ENCODE measurements around the gene WNT16.

The WNT16 gene

DNA sequence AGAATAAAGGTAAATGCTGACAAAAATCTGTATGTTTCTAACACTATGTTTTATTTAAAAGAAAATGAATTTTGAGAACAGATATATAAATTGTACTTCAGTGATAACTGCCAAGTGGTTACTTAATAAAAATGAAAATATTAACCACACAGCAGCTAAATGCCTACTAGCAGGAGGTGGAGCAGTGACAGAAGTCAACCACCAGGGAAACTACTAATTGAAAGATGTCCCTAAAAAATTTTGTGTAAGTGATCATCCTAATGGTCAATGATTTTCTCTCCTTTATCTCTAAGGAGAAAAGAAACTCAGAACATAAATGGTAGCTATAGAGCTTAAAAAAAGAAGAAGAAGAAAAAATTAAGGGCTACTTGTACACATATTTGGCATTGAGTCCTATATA is 22.9 kb downstream of the WNT16 start:
- no peak for DNase-seq

DNA sequence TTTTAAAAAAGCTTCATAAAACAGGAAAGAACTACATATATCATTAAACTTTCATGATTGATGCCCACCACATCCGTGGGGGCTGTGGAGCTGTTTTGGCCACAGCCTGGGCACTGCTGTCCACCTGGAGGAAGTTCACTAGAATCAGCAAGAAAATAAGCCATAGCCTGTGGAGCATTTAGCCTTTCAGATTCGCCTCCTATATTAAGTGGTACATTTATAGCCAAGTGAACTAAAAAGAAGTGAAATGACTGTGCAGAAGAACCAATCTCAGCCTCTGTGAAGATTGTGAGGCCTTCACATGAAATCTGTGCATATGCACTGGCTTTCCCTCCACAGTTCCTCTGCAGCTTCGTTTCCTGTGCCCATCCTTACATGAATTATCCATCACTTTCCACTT is 23.5 kb downstream of the WNT16 start:
- DNase-seq, result no peak

DNA sequence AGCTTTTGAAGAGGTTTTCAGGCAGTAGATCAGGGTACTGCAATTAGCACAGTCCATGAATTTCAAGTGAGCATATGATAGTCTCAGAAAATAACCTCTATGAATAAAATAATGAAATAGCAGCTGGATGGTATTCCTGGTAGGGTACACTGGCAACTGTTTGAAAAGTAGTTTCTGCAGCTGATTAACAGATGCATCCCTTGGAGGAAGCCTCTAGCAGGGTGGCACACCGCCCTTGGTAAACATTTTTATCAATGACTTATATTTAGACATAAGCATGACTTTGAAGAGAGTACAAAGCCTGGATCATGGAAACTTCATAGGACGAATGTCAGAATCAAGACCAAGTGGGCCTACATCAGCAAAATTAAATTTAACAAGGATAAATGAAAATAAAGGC is 26.8 kb downstream of the WNT16 start:
- no peak for DNase-seq

DNA sequence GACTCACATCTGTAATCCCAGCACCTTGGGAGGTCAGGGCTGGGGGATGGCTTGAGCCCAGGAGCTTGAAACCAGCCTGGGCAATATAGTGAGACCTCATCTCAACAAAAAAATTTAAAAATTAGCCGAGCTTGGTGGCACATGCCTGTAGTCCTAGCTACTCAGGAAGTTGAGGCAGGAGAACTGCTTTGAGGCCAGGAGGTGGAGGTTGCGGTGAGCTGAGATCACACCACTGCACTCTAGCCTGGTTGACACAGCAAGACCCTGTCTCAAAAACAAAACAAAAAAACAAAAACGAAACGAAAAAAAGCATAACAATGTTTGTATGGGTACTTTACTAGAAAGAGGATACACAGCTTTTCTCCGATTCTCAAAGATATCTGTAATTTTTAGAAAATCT is 31.8 kb downstream of the WNT16 start:
- DNase-seq, result no peak

DNA sequence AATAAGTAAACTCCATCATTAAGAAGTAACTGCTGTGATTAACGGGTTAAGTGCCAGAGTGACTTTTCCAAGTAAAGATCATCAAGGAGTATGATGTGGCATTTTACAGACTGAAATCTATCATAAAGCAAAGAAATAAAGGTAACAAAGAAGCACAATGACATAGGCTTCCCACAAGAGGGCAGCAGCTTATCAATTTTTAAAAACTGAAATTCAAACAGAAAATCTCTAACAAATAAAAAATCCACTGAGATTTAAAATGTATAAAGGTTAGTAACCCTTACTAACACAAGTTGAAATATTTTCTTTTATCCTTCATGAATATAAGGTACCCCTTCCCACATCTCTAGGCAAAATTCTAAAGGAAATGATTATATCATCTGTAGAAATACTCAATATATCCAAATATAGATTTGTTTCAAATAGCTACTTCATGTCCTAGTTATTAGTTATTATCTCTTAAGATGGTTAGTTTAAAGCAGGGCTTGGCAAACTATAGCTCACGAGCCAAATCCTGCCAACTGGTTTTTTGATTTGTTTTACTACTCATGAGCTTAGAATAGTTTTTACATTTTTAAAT is 38.1 kb downstream of the WNT16 start:
- peak; percentile 54 for DNase-seq

DNA sequence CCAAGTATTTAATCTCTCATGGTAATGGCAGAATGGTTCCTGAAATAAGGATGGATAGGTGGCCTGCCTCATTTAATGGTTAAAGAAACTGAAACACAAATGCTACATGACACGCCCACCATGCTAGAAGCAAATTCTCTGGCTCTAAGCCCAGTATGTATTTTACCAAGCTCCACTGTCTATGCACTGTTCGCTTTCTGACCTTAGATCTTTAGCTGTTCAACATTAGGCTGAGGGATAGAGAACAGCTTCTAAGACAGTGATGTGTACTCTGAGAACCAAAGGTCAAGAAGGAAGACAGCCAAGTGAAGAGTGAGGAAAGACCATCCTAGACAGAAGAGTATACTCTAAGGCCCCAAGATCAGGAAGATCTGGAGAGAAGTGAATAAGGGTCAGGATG is 40.7 kb downstream of the WNT16 start:
- DNase-seq, result no peak

DNA sequence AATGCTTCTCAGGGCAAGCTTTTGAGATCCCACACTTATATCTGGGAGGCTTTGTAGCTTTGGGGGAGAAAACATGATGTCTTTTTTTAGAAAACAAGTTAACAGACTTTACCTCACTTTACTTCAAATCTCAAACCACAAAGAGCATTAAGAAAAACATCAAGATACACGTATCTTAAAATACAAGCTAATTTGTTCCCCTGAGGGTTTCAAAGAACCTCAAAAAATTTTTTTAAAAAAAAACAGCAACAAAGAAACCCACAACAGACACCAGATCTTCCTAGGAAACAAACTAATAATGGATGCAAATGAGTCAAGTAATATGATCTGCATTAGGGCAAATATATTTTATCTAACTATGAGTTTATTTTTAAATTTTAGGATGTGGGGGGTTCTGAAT is 42.6 kb downstream of the WNT16 start:
- no peak for DNase-seq

DNA sequence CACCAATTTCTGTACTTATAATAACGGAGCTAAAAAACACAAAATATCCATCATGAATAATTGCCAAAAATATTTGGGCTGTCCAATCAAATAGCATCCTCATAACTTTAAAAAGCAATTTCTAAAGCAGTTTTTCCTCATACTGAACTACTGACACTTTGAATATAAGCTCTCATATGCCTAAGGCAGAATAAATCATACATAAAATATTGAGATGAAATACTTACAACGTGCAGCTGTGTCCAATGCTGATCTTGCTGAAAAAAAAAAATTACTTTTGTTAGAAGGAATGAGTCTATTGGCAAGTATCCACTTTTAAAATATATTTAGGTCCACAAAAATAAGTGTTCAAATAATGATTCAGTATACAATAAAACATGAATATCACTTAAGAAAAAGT is 43.1 kb downstream of the WNT16 start:
- no peak for DNase-seq

DNA sequence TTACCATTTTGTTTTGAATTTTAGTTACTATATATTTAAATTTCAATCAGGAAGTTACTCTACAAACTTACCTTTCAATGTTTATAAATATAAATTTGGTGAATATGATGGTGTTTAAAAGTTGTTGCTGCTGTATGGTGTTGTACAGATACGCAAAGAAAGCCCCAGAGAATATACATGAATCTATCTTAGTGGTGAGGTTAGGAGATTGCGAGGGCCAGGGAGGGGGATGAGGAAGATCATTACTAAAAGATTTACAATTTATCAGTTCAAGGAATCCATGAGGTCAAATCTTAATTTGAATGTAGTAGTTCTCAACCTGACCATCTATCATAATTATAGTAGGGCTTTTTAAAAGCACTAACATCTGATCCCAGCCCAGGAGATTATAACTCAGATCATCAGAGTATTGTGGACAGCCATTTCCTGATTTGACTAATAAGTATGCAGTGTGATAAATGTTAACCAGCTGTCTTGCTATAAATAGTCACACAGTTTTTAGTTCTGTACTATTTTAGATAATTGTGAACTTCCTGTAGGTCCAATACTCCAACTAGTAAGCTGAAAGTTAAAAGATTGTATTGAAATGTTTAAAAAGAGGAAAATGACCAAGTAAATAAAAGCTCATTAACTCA is 43.7 kb downstream of the WNT16 start:
- no peak for DNase-seq

DNA sequence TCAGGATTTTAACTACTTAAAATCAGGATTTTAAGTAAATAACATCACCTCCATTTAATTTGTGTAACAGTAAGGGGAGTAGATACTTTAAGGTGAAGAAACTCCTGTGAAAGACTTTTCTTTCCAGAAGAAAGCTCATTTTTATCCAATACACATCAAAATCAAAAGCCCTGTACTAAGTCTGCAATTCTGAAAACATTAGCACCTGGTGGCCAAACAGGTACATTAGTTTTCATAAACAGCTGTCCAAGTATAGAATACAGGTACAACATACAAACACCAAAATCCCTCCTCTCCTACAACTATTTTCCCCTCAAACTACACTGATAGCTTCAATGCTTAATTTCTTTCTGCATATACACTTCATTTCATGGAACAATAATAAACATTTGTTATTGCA is 44.4 kb downstream of the WNT16 start:
- DNase-seq, result no peak

DNA sequence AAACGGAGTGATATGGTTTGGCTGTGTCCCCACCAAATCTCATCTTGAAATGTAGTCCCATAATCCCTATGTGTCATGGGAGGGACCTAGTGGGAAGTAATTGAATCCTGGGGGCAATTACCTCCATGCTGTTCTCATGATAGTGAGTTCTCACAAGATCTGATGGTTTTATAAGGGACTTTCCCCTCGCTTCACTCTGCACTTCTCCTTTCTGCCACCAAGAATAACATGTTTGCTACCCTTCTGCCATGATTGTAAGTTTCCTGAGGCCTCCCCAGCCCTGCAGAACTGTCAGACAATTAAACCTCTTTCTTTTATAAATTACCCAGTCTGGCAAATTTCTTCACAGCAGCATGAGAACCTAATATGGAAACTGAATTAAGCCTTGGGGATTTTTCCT is 48.2 kb downstream of the WNT16 start:
- DNase-seq, result no peak

DNA sequence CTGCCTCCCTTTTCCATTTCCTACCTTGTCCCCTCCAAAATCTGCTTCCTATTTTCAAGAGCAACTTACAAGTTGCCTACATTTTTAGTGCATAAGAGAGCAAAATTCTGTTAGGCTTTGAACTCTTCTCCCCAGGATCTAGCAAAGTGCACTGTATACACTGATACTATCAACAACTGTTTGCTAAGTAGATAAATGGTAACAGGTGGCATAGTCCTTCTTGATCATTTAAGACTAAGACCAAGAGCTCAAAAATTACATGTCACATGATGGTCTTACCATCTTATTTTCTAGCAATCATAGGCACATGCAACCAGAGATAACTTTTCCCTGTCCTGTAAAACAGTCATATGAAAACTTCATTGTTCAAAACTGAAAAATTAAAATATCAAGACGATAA is 51.1 kb downstream of the WNT16 start:
- no peak for DNase-seq

DNA sequence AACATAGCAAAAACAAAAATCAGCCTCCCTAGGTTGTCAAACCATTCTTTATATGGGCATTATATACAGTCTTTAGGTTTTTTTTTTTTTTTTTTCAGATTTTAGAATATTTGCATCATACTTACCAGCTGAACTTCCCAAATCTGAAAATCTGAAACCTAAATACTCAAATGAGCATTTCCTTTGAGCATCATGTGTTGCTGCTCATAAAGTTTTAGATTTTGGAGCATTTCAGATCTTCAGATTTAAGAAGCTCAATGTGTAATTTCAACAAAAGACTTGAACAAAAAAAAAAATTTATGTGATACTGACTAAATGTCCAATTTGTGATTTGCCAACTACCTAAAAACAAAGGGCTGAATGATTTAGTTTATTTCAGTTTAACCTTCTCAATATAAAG is 53.7 kb downstream of the WNT16 start:
- DNase-seq, result no peak

DNA sequence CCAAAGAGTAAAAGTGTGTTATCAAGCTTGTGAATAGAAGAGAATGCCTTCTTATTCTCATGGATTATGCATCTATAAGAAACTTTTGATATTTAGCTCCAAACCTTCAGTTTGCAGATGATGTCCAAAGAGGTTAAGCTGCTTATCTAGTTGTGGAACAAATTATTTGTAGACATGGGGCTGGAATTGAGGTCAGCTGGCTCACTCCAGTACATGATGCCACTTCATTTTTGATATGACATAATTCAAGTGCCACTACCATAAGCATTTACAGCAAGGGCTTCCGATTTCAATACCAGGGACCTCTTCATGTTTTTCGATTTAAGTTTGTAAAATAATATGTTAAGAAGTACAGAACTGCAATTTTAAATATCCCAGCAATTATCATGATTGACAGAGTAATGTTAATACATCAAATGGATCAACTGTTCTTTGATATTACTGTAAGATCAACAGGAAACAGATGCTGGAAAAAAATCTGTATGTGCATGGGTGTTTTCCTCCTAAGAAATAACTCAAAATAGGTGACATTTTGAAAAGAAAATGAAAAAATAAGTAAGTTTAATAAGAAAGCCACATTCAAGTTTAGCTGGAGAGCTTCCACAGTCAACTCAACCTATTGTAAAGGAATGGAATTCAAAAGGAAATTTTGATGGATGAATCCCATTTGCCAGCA is 54.6 kb downstream of the WNT16 start:
- no peak for DNase-seq

DNA sequence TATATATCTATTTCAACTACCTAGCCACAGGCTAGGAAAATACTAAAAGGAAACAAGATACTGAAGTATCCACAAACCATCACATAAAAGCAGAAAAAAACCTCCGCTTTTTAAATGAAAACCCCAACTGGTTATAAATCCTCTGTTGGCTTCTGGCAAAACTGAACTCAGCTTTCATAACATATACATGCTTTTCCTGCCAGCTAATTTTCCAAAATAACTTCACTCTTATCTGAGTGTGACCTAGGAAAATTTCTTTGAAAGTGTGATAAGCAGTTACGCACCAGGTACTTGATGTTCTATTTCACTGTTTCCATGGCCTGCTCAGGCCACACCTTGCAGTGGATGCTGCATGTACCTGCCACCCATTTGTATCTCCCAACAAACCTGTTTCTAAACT is 55.5 kb downstream of the WNT16 start:
- DNase-seq, result no peak

DNA sequence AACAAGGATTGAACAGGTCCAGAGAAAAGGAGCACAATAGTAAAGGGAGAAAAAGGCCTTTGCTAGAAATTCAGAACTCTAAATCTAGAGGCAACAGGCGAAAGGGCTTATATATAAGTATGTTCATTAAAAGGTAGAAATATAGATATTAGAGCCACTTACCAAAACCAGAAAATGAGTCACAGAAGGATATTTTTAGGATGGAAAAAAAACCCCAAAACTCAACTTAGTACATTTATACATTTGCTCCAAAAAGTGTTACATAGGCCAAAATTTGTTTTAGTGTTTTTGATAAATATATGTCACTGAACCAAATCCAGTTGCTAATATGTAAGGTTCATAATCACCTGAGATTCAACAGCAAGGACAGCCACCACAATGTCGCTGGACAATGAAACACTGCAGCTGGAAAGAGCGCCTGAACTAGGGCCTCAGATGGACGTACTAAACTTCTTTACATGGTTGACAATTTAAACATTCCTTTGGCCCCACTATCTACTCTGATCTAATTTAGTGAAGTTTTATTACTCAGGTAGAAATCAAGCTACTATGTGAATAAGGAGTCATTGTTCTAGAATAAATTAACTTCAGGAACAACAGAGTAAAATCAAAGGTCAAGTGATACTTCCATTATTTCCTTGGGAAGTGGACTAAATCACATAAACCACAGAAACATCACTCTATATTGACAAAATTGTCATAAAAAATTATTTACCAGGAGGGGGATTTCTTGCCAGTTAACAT is 56.4 kb downstream of the WNT16 start:
- DNase-seq, result no peak

DNA sequence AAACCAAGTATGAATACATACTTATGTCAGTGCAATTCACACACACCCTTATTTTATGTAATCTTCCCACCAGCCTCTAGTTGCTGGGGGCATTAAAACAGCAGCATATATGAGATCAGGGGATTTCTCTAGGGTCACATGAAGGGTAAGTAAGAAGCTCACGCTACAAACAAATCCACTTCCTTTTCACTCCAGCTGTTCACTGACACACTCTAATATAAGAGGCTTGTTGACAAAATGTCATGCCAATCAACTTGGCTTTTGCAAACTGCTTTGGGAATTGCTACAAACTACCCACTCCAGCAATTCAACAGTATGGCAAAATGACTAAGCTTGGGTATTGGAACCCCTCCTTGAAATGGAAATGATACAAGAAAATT is 57.0 kb downstream of the WNT16 start:
- DNase-seq, result no peak

DNA sequence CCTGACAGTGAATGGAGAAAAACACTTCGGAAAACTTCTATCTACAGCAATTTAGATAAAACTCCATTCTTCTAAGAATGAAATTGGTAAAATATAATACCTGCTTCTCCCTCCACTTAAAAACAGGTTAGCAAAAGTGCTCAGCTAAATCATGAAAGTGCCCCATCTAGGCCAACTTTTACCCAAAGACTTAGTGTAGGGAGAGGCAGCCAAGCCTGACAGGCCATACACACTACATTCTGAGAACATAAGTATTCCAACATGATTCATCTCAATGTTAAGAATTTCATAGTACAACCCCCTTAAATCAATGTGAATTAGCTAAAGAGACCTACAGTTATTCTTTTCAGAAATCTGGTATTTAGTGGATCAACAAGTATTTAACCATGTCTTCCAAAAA is 60.1 kb downstream of the WNT16 start:
- DNase-seq, result no peak

DNA sequence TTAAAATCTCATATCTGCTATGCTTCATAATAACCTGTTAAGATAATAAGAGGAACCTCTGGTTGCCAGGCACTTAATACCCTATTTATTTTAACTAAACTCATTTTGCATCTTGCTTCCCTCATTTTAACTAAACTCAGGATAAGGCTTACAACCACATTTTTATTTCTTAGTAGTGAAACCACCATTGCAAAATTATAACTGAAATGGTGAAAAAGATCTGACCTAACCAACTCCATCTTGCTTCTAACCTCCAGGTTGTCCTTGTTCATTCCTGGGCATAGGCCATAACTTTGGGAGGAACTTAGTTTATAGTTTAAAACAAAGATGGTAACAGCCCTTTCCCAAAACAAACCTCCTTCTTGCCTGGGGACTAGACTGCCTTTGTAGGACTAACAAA is 61.3 kb downstream of the WNT16 start:
- DNase-seq, result no peak

DNA sequence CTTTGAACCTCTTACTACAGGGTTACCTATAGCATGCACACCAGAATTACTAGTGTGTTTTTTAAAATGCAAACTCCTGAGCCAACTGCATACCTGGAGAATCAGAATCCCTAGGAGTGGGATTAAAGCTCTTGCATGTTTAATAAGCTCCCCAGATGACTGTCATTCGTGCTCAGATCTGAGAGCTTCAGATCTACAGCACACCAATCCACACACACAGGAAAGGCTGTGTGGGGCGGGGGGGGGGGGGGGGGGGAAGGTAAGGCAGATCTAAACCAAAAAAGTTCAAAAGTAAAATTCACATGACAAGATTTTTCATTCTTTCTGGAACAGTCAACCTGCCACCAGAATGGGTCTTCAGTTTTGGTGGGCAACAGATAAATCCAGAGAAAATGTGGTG is 61.8 kb downstream of the WNT16 start:
- DNase-seq, result no peak

Data from NCI-H748 treated with DMSO at 0.1 percent for 48 hours (cell line).